Measurements from ENCODE around the gene PXK. TPM values are rescaled to one million over a fixed set of nuclear protein-coding genes. Genes with fewer than 3 reads are reported as not detected.

Gene PXK
- polyA plus RNA-seq, 3 donors: 26.6 to 27.6 (median 27.1) TPM

- DNase-seq (ENCODE audit: low read depth in 3 of 3, low spot score in 2 of 3): no peak
Measured at GRCh38 chr3:58377750-58378149, 45.1 kb downstream of the PXK start.

GRCh38 chr3:58379351-58380073 lies 46.8 kb downstream of the PXK start:
- no peak for DNase-seq (ENCODE audit: low read depth in 3 of 3, low spot score in 2 of 3)

DNA sequence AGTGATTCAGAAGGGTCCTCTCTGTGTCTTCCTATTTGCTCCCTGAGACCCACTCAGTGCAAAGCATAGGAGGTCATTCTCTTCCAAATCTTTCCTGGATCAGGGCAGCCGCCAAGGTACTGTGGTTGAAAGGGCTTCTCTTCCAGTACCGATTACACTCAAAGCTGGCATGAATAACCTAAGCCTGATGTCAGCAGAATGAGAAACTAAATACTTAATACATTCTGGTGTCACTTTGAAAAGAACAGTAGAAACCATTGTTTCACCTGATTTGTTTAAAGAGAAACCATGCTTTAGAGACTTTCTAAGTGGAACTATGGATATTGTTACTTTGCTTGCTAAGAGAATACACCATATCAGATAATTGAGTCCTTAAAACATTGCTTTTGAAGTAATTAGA lies 50.8 kb downstream of the PXK start:
- DNase-seq (ENCODE audit: low read depth in 3 of 3, low spot score in 2 of 3): no peak

DNA sequence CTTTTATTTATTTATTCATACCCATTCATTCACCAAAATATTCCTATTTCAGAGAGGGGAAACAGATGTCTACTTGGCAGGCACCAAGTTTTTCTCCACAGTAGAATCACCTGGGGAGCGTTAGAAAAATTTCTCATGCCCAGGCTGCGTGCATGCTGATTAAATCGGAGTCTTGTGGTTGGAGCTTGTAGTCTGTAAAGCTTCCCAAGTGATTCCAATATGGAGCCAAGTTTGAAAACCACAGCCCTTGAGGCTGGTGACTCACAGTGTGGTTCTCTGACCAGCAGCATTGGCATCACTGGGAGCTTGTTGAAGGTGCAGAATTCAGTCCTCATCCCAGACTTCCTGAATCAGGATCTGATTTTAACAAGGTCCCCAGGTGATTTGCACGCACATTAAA lies 51.2 kb downstream of the PXK start:
- no peak for DNase-seq (ENCODE audit: low read depth in 3 of 3, low spot score in 2 of 3)

- DNase-seq (ENCODE audit: low read depth in 3 of 3, low spot score in 2 of 3): no peak
Measured at GRCh38 chr3:58384381-58385090, 51.8 kb downstream of the PXK start.

DNA sequence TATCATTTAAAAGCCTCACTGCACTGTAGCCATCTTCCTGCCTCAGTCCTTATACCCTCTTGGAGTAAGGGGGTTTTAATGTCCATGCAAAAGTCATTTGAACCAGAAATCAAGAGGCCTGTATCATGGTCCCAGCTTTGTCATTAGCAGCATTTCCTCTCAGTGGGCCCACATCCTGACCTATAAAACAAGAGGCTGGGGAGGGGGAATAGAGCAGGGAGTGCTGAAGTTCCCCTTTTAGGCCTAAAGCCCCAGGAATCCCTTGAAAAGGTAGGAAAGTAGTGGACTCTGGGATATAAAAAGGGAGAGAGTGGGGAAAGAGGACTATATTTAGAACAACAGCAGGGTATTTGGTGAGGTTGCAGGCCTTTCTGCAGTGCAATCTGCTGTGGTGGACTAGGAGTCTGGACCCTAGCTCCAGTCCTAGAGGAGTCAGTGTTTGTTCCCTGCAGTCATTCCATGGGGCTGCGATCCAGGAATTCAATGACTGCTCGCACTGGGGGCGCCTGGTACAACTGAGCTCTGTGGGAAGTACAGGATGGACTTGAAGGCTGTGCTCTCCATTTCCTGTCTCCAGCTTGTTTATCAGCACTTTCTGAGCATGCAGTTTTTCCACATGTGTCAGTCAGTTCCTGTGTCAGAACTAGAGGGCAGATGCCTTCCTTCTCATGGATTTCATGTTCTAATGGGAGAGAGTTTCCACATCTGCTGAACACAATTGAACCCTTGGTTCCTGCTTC lies 54.1 kb downstream of the PXK start:
- DNase-seq (ENCODE audit: low read depth in 3 of 3, low spot score in 2 of 3): no peak

DNA sequence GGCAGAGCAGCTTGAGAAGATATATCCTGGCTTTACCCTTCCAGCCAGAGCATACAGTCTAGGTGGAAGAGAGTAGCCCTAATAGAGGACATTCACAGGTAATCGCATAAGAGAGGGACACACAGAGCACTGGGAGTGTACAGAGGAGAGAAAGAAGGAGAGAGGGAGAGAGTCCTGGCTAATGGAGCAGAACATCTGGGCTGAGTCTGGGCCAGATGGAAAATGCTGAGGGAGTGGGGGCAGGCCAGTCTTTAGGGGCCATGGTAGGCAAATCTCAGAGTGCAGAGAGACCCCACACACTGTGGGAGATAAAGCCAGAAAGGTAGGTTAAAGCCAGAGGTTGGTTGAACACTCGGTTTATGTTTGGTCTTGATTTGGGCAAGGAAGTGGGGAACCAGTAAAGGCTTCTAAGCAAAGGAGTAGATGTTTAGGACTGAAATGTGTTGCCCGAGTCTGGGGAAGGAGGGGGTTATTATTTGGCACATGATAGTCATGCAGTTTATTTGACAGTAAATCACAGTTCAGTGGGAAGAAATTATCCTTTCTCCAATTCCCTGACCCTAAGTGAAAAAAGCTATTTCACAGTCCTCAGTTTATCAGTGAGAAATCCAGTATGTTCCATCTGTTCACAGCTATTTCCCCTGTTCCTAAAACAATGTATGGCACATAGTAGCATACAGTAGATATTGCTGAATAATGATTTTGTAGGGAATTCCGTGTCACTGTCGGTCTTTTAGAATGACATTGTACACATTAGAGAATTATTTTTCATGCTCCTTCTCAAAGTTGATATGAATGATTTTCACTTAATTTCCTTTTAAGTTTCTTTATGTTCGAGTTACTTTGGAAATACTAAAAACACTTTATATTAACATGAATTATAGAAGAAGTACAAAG lies 55.2 kb downstream of the PXK start:
- DNase-seq (ENCODE audit: low read depth in 3 of 3, low spot score in 2 of 3): no peak

- peak in 1 of 3 donors; percentile 63 for DNase-seq (ENCODE audit: low read depth in 3 of 3, low spot score in 2 of 3)
Measured at GRCh38 chr3:58388550-58389091, 55.9 kb downstream of the PXK start.

DNA sequence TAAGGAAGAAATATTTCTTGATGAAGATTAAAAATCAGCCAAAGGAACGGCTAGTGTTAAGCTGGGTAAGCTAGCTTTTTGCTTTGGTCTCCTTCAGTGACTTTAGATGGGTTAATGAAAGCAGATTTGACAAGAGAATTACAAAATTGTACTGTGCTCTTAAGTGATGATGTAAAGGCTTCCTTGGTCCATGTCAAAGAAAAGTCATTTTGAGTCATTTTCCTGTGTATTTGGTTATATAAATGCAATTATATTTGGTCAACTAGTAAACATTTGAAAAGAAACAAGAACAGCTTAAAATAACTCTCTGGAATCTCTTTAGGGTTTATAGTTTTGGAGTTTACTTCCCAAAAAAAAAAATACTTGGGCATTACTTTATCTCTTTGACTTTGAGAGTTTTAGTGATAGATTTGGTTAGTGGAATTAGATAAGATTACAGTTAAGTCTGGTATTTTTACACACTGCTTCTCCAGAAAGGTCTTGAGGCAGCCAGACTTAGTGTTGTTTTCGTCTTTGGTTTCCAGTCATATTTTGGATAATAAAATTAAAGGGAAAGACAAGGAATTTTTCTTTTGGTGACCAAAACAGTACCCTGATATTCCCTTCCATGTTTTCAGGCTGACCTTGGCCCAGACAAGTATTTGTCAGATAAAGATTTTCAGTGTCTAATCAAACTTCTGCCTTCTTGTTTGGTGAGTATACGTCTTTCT lies 58.6 kb downstream of the PXK start:
- no peak for DNase-seq (ENCODE audit: low read depth in 3 of 3, low spot score in 2 of 3)

GRCh38 chr3:58392181-58392580 lies 59.5 kb downstream of the PXK start:
- no peak for DNase-seq (ENCODE audit: low read depth in 3 of 3, low spot score in 2 of 3)

DNA sequence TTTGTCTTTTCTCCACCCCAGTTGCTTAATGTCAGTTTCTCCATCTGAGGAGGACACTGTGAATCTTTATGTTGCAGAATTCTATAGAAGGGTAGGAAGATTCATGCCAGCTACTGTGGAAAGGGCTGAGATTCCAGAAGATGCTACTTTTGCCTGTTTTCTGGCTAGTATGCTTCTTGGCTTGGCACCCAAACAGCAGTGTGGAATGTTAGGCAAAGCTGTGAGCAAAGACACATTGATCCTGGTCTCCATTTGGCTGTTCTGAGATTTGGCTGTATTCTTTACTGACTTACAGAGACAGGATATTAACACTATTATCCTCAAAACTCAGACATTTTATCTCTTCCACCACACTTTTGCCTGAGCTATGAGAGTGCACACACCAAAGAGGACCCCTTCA lies 61.6 kb downstream of the PXK start:
- DNase-seq (ENCODE audit: low read depth in 3 of 3, low spot score in 2 of 3): no peak

GRCh38 chr3:58398669-58399333 lies 66.1 kb downstream of the PXK start:
- DNase-seq (ENCODE audit: low read depth in 3 of 3, low spot score in 2 of 3): no peak

DNA sequence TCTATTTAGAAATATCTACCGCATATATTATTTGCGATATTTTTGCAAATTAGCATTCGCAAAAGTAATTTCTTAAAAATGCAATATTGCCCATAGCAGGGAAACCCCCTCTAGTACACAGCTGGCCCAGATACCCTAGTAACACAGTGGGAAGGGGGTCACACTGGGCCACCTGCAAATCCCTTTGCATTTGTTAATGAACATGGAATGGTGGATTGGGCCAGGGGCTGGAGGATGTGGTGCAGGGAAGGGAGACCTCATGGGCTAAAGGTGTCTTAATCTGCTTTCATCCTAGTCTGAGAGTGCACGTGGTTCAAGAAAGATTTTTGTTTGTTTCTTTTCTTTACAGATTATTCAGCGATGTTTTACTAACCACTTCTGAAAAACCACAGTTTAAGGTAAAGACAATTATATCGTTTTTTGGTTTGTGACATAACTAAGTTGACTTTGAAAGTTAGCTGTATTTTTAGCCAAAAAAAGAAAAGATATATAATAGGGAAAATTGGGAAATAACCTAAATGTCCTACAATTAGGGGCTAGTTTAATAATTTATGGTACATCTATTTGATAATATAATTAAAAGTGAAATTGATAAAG lies 70.9 kb downstream of the PXK start:
- DNase-seq (ENCODE audit: low read depth in 3 of 3, low spot score in 2 of 3): no peak

GRCh38 chr3:58404396-58404795 lies 71.7 kb downstream of the PXK start:
- no peak for DNase-seq (ENCODE audit: low read depth in 3 of 3, low spot score in 2 of 3)

DNA sequence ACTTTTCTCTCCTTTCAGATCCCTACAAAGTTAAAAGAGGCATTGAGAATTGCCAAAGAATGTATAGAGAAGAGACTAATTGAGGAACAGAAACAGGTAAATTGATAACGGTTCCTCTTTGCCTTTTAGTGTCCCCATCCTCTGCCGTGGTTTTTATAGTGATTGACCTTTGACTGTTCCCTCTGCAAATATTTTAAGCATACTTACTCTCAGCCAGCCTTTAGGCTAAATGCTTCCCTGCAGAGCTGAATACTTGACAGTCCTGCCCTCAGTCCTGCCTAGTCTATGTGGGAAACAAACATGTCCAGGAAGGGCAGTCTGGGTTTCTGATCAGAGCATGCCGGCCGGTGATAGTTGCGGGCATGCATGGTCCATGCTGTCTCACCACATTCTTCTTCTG lies 76.2 kb downstream of the PXK start:
- no peak for DNase-seq (ENCODE audit: low read depth in 3 of 3, low spot score in 2 of 3)

- DNase-seq (ENCODE audit: low read depth in 3 of 3, low spot score in 2 of 3): no peak
Measured at GRCh38 chr3:58409663-58410062, 77.0 kb downstream of the PXK start.

- DNase-seq (ENCODE audit: low read depth in 3 of 3, low spot score in 2 of 3): no peak
Measured at GRCh38 chr3:58411036-58411435, 78.3 kb downstream of the PXK start.

DNA sequence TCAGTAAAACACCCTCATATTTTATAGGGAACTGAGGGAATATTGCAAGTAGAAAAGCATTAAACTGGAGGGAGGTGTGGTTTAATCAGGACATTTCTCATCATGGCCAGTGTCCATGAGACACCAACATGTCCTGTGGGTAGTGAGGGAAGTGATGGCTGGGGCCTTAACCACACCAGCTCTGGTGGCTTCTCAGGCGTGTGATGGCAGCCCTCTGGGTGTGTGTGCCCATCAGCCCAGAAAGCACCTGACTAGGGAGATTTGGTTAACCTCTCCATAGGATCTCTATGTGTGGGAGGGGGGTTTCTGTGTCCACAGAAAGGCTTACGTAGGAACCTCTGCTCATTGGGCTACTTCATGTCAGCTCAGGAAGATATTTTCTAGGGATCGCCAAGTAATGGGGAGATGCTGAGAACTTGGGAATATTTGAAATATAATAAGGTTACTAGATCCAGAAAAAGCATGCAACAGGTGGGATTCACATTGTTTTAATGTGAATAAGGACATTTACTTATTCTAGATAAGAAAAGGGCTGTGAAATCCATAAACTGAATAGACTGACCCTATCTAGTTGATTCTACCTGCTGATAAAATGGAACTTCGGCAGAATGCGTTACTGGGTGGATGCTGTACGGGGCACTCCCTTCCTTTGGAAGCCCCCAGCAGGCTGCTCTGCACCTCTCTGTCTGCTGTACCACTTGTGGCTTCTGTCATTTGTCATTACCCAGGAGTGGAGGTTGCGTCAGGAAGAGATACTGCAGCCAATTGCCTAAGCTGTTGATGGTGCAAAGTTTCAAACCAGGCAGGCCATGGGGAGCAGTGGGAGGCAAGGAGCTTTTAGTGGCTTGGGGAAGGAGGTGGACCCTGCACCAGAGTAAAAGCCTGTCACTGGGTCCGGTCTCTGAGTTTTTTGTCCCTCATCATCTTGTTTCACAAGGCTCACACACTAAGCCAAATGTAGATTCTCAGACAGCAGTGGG lies 79.4 kb downstream of the PXK start:
- DNase-seq (ENCODE audit: low read depth in 3 of 3, low spot score in 2 of 3): no peak
